AG09319 (cell line): ENCODE results near the gene PDGFC.

Source experiments
- DNase-seq: peaks from one replicate; pipeline ENCODE4 v3.0.0-alpha.2; 2010; ENCODE audit warnings: low read depth; ENCODE audit errors: extremely low read depth
- TF ChIP-seq, protein P1 (sequence below): IDR thresholded peaks from 2 replicates; pipeline ENCODE4 v1.5.1; 2011; ENCODE audit warnings: low read depth, mild to moderate bottlenecking, inconsistent platforms, low read length, moderate library complexity

Gene PDGFC

DNA sequence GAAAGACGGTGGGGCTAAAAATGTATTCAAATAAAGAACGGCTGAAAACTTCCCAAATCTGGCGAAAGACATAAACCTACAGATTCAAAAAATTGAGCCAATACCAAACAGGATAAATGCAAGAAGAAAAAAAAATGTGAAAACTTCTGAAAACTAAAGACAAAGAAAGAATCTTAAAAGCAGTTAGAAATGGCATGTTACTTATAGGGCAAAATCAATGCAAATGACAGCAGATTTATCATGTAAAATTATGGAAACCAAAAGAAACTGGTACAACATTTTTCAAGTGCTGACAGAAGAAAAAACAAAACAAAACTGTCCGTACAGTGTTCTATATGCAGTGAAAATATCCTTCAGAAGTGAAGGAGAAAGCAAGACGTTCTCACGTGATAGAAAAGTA is 239.0 kb downstream of the PDGFC start:
- DNase-seq, result no peak
- TF ChIP-seq, protein P1, sequence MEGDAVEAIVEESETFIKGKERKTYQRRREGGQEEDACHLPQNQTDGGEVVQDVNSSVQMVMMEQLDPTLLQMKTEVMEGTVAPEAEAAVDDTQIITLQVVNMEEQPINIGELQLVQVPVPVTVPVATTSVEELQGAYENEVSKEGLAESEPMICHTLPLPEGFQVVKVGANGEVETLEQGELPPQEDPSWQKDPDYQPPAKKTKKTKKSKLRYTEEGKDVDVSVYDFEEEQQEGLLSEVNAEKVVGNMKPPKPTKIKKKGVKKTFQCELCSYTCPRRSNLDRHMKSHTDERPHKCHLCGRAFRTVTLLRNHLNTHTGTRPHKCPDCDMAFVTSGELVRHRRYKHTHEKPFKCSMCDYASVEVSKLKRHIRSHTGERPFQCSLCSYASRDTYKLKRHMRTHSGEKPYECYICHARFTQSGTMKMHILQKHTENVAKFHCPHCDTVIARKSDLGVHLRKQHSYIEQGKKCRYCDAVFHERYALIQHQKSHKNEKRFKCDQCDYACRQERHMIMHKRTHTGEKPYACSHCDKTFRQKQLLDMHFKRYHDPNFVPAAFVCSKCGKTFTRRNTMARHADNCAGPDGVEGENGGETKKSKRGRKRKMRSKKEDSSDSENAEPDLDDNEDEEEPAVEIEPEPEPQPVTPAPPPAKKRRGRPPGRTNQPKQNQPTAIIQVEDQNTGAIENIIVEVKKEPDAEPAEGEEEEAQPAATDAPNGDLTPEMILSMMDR, result no peak

DNA sequence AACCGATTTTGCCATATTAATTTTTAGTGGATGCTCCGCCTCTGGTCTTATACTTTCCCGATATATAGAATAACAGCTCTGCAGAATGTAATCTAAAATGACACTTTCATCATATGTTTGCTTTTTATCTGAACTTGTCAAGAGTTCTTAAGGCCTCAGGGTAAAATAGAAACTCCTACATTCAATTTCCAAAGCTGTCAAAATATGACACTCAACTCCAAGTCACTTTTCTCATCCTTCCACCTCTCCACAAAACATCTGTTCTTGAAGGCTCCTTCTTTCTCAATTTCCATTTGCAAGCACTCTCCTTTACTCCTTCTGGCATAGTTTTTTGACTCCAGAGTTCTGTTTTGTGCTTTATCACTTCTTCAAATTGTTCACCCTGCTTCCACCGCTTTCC is 242.2 kb downstream of the PDGFC start:
- TF ChIP-seq, protein P1, result no peak
- DNase-seq, result no peak

DNA sequence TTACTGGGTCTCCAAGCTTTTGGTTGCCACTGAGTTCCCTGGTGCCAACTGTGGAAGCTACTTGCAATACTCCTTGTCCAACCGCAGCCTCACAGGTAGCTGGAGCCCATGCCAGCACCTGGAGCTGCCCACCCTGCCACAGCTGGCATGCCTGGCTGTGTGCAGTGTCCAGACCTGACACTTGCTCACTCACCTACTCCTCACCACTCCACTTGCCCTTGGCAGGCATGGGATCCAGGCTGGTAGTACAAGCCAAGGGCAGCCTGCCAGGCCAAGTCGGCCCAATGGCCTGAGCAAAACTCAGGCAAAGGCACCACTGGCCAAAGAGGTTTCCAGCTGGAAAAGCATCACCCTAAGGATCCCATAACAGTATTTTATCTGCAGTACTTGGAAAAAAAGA is 246.3 kb downstream of the PDGFC start:
- TF ChIP-seq, protein P1, result no peak
- DNase-seq, result no peak

DNA sequence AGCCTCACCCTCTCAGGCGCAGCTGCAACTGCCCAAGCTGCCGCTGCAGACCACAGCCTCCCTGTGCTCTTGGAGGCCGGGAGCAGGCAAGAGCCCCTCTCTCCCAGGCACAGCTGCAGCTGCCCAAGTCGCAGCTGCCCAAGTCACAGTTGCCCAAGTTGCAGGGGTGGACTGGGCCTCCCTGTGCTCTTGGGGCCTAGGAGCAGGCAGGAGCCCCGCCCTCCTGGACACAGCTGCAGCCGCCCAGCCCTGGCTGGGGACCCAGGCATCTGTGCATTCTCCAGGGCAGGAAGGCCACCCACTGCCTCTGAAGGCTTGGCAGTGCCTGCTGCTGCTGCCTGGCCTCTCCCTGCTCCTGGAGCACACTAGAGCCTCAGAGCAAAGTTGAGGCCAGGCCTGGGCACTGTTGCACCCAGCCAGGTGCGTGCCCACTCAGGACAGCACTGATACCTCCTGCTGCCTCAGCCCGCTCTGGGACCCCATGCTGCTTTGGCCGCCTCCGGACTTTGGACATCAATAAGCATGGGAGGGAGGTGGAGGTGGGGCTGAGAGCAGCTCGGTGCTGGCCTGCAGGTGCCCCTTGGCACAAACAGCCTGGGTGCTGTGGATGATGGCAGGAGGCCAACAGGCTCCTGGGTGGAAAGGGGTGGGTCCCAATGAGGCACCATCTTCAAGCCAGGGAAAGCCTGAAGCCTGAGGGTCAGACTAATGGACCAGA is 247.5 kb downstream of the PDGFC start:
- no peak for DNase-seq

DNA sequence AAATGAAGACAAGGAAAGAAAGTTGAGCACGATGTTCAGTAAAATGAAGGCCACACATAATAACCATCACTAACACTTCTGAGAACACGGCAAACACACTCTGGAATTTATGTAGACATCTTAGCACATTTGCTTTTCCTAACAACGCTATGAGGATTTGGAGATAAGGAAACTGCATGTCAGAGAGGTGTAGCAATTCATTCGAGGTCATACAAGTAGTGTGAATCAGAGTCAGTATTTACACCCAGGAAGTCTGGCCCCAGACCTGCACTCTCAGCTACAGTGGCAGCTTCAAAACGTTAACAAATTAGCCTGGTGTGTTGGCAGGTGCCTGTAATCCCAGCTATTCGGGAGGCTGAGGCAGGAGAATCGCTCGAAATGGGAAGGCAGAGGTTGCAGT is 253.4 kb downstream of the PDGFC start:
- DNase-seq, result no peak
- TF ChIP-seq, protein P1, result no peak

More for the DNA sequence above, 247.5 kb downstream of the PDGFC start:
- TF ChIP-seq, protein P1, result no peak

DNA sequence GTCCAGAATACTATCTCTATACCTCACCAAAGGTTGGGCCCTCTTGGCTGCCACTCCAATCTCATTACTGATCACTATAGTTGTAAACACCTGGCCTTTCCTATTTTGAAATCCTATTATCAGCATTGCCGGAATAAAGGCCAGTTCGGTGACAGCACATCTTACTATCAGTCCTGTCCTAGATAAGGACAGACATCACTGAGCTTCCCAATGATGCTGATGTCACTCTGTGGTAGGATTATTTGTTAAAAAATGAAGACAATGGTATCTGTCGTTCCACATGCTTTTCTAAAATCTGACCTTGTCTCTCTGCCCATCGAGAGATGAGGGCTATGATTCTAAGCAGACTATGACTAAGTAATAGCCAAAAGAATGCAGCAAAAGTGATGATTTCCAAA is 260.4 kb downstream of the PDGFC start:
- DNase-seq, result no peak

More for the DNA sequence above, 260.4 kb downstream of the PDGFC start:
- TF ChIP-seq, protein P1, result no peak
